ENCODE data around the gene COPS2. TPM values are rescaled to one million over a fixed set of nuclear protein-coding genes. Genes with fewer than 3 reads are reported as not detected.
"Not testable (repeated sequence)": the region's sequence is repeated elsewhere in the genome, so short reads cannot be mapped to it uniquely, and the experiment has no call there.

COPS2 gene
- total RNA-seq, 1 donor from 2014 or later = 69.5 TPM

DNA sequence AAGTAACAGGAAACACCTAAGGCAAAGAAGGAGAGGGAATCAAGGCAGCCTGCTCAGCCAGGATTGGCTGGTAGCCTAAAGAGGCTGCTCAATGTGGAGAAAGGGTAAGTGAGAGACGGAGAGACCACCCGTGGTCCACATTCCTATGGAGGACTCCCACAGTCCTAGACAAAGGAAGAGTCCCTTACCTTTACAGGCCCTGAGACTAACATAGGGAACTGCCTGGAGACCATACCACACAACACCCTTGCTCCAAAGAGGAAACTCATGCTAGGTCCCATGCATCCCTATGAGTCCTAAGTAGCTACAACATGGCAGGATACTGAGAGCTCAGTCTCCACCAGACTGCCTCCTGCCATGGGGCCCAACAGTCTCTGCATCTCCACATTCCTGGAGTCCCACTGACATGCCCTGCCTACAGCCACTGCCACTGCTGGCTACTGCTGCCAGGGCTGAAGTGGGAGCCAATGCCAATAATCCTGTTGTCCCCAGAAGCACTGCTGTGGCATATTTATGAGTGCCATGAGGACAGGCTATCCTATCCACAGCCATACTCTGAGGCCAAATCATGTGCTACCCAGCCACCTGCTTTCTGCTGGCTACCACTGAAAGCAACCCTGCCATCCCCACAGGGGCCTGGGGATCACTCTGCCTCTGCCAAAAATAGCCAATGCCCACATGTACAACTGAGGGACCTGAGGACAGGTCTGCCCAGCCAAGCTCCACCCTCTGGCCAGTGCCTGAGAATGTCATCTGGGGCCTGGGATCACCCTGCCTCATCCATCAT, 45.0 kb downstream of the COPS2 start:
- DNase-seq (ENCODE audit: low read depth, low spot score) = no peak

DNA sequence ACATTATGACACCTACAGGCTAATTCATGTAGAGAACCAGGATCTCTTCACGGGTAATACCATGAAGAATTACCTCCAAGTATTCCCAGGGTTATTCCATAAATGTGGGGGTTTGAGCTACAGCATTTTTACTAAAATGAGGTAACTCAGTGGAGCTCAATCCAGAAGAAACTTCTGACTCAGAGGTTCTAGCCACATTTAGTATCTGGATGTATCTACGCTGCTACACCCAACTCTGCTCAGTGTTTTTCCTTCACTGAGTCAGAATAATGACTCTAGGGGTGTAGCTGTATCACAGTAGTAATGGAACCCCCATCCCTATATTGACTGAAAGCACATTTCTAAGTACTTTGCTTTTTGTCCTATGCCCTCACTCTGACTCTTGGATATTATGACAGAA, 52.4 kb downstream of the COPS2 start:
- no peak for DNase-seq (ENCODE audit: low read depth, low spot score)

DNA sequence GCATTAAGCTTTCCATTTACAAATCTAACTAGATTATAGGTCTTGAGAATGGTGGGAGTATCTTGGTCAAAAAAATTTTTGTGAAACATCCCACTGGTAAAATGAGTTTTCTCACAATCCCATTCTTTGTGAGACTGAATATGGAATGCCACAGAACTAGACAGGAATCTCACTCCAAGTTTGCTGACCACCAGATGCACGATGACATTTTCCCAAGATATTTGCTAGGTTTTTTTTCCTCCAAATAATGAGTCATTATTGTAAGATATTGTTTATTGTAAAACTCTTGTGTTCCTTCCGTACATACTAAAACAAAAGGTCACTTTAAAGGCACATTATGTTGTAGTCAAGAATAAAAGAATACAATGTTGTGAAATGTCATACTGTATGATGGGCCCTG, 53.9 kb downstream of the COPS2 start:
- peak; percentile 29 for DNase-seq (ENCODE audit: low read depth, low spot score)

DNA sequence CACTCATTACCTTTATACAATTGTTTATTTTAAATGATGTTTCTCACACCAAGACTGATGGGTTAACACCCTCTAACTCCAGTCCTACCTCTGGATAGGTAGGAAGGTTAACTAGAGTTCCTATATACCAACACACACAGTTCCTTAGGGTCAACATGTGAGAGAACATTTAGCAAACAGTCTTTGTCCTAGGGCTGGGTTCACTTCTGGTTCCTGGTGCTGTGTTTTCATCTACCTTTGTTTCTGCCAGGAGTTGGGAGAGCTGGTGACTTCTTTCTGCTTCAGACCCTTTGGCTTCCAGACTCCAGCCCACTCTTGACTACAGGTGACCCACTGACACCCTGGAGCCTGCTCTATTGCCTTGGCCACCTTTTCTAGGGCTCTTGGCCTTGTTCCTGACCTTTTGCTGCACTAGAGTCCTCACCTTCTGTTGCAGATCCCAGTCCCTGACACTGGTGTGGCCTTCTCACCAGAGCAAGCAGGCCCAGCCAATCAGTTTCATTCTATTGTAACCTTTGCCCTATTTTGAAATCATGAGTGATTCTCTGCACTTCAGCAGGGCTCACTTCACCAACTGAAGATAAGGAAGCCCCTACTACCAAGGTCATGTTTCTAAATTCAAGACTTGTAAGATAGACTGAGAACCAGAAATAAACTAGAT, 59.2 kb downstream of the COPS2 start:
- DNase-seq (ENCODE audit: low read depth, low spot score) = no peak

DNA sequence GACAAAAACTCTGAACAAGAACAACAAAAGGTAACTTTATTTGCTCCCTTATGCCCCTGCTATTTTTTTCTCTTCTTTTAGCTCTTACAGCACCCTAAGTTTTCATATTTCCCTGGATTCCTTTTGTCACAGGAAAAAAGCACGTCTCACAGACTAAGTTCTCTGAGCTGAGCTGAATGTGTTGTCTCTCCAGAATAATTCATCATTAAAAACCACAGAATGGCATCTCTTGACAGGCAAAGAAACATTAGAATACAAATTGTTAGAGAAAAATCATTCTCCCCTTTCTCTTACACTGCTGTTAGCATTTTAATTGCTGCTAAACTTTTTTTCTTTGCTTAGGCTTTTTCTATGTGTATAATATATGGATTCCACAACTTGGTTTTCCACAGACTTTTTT, 60.5 kb downstream of the COPS2 start:
- no peak for DNase-seq (ENCODE audit: low read depth, low spot score)

DNA sequence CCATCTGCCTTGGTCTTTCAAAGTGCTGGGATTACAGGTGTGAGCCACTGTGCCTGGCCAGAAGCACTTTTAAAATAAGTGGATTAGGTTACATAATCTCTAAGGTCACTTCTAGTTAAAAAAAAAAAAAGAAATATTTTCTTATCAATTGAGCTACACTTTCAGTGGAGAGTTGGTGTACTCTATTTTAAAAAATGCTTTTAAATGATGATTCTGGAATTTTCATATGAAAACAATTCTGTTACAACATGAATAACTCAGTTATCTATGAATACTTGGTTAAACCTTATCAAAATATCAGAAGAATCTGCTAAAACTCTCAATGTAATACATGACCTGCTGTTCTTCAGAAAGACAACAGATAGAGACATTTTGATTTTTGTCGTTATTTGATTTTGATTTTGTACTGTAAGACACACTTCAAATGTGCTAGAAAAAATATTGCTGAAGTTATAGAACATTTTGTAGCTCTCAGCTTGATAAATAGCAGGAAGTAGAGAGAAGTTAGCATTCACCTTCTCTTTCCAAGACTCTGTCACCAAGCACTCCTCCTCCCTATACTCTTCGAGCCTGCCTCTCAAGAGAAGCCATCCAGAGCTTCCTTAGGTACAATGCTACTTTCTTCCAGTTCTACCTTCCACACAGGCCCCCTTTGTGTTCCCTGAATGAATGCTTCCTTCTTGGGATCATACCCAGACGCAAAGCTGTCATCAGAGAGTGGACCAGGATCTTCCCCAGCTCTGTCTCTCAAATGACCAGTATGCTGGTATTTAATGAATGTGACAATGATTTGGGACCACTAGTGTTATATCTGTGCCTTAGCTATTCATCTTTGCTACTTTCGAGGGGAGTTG, 61.9 kb downstream of the COPS2 start:
- DNase-seq (ENCODE audit: low read depth, low spot score) = no peak

DNA sequence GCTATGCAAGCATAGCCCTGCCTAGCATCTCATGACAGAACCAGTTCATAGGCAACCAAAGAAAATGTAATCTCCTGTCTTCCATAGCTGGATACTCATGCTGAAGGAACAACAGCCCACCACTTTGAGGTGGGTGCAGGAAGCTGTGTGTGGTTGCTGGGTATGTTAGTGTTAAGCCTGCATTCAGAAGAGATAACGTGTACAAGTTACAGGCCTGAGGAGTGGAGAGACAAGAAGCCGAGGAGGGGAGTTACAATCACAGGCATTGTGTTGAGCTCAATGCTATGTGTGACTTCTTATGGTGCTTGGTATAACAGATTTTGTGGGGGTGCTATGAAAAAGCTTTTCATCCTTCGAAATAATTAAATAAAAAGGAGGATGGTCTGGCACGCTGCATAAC, 66.4 kb downstream of the COPS2 start:
- no peak for DNase-seq (ENCODE audit: low read depth, low spot score)

DNA sequence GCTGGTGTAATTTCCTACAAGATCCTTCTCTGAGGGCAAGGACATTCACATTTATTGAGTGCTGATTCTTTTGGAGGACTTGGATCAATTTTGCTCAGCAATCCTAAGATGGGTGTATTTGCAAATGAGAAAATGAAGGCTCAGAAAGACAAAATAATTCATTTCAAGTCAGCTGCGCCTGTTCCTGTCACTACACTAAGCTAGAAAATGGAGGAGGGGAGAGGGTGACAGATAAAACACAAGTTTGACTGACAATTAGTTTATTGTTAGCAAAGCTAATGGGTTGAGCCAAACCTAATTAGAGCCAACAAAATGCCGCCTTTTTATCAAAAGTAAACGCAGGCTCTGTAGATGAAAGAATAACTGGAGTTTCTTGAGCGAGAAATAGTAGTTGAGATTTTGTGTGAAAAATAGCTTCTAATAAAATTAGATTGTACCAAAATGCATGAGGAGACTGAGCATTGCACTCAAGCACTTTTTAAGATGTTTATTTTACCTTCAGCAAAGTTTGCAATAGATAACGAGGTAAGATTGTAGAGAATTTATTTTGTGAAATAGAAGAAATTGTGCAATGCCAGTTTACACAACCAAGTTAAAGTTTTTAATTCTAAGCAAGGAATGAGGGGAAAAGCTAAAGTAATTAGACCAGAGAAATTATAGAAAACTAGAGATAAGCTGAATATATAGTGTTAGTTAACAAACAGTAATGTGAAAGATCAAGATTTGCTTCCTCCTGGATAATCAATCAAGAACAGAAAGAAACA, 69.5 kb downstream of the COPS2 start:
- no peak for DNase-seq (ENCODE audit: low read depth, low spot score)

DNA sequence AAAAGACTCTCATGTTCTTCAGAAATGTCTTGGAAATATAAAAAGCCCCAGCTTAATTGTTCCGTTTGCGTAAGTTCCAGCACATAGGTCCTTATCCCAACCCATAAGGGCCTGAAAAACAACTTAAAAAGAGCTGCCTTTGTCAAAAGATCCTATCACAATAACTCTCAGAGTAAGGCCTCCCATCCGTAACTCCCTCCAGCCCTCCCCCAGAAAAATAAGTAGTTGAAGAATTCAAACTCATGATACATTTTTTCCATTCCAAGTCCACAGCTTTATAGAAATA, 71.2 kb downstream of the COPS2 start:
- no peak for DNase-seq (ENCODE audit: low read depth, low spot score)

DNA sequence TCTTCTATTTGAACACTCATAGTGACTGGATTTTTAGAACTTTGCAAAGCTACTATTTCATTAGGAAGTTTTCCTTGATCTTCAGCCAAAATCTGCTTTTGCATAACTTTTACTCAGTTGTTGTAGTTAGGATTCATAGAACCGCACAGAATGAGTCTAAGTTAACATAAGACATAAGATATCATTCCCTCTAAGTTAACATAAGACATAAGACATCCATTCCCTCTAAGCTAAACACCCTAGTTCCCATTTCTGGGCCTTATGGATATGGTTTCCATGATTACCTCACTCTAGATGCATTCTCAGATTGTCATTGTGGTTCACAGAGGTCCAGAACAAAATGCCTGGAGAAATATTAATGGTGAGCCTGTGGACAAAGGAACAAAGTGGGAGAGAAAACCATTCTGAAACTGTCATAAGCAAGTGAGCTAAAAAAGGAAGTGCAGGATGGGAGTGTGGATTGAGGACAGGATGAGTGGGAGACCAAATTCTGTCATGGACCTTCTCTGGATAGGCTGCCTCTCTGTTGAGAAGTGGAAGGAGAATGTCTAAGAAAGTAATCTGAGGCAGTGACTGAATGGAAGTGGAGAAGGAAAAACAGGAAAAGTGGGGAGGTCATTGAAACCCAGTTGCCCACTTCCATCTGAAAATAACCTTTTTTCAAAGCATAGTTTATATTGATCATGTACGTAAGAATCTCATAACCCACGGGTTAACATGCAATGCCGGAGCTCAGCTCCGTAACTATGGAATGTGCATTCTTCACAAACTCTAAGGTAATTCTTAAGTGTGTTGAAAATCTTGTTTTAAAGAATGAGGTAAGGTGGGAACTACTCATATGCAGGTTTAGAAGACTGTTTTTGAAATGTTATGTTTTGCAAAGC, 71.8 kb downstream of the COPS2 start:
- no peak for DNase-seq (ENCODE audit: low read depth, low spot score)

DNA sequence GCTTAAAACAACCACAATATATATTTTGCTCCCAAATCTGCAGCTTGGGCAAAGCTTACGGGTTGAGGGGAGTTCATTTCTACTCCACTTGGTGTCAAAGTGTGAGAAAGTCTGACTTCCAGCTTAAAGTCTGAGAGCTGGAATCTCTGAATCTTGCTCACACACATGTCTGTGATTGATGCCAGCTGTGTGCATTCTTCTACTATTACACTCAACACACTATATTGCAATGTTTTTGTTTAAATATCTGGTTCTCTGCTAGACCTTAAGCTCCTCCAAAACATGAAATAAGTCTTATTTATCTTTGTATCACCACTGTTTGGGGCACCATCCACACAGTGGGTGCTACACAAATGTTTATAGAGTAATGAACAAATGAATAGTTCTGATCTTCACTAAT, 72.4 kb downstream of the COPS2 start:
- DNase-seq (ENCODE audit: low read depth, low spot score) = no peak

DNA sequence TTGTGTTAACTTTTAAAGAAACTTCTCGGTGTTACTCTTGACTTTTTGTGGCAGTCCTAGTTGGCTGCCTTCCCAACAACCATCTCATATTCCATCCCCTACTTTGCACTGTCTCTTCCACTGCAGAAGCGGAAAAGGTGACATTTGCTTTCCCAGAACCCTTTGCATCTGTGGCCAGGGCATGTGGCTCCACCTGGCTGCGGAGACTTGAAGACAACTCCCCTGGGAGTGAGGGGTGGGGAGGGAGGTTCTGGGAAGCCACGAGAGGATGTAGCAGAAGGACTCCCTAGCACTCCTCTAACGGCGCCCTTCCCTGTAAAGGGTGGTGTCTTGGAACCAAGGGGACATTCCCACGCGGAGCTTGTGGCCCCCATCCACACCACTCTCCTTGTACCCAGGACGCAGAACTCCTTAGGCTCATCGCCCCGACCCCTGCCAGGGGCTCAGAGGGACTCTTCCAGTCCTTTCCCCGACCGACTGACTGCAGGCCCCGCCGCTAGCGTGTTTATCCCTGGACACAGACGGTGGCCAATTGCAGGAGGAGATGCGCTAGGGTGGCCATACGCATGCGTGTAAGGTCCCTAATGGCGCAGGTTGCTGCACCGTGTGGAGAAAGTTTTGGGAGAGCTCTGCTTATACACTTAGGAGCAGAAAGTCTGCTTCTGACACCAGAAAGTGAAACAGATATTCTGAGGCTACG, 75.9 kb downstream of the COPS2 start:
- no peak for DNase-seq (ENCODE audit: low read depth, low spot score)

DNA sequence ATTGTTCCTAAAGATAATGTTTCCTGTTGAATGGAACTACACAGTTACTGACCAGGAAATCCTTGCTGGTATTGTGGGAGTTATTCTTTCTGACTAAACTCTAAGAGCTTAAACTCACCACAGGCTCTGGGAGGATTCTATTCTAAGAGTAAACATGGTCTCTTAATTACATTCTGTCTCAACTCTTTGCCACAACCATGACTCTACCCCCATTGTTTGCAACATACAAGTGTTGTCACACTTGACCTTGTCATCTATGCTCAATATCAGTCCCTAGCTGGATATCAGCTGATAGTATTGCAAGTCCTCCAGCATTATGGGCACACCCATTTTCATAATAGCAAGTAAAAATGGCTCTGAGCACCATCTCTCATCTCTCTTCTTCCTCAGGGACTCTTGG, 79.5 kb downstream of the COPS2 start:
- no peak for DNase-seq (ENCODE audit: low read depth, low spot score)

DNA sequence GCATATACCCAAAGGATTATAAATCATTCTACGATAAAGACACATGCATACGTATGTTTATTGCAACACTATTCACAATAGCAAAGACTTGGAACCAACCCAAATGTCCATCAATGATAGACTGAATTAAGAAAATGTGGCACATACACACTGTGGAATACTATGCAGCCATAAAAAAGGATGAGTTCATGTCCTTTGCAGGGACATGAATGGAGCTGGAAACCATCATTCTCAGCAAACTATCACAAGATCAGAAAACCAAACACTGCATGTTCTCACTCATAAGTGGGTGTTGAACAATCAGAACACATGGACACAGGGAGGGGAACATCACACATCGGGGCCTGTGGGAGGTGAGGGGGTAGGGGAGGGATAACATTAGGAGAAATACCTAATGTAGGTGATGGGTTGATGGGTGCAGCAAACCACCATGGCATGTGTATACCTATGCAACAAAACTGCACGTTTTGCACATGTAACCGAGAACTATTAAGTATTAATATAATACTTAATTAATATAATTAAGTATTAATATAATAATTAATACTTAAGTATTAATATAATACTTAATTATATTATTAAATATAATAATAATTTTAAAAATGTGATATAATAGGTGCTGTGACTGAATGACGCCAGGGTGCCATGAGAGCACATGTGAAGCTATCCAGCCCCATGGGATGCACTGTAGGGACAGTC, 80.7 kb downstream of the COPS2 start:
- not testable (repeated sequence) for DNase-seq (ENCODE audit: low read depth, low spot score)

Other genes with a start within 250 kb of the COPS2 start
- gene SHC4, start 191.7 kb downstream of the COPS2 start, total RNA-seq = 0.18 and 0.33 TPM in 2 replicates
- gene SECISBP2L, start 109.2 kb downstream of the COPS2 start, total RNA-seq = 20.7 and 32.1 TPM in 2 replicates
- 56.7 and 65.4 TPM in 2 replicates for gene GALK2, start 14.6 kb upstream of the COPS2 start, total RNA-seq